HepG2 (cell line): ENCODE measurements around the gene SPRY1. TPM values are rescaled to one million over a fixed set of nuclear protein-coding genes. Genes with fewer than 3 reads are reported as not detected.

Source experiments
- HNRNPLL ChIP-seq: fragments of 200-400 bp; formaldehyde crosslinking; IDR thresholded peaks from 2 replicates; pipeline ENCODE4 v1.6.1; 2017; ENCODE audit warnings: mild to moderate bottlenecking, low read depth, low read length; ENCODE audit not compliant: poor library complexity, severe bottlenecking
- PAWR ChIP-seq: sonication (generic); formaldehyde crosslinking; IDR thresholded peaks from 2 replicates; pipeline ENCODE4 v1.4.0; 2020; ENCODE audit warnings: missing genetic modification reagents, mild to moderate bottlenecking, borderline replicate concordance
- TEAD2 ChIP-seq: sonication (generic); formaldehyde crosslinking; IDR thresholded peaks from 2 replicates; pipeline ENCODE4 v1.9.0; 2021; ENCODE audit warnings: missing genetic modification reagents
- ZBTB38 ChIP-seq: sonication (generic); formaldehyde crosslinking; IDR thresholded peaks from 2 replicates; pipeline ENCODE4 v1.5.1; 2020; ENCODE audit warnings: mild to moderate bottlenecking, missing genetic modification reagents
- ZFP36L1 ChIP-seq: sonication (generic); formaldehyde crosslinking; IDR thresholded peaks from 2 replicates; pipeline ENCODE4 v1.8.0; 2022; ENCODE audit warnings: mild to moderate bottlenecking, missing genetic modification reagents, moderate library complexity
- ZNF383 ChIP-seq: sonication (generic); formaldehyde crosslinking; IDR thresholded peaks from 2 replicates; pipeline ENCODE4 v1.4.0; 2020; ENCODE audit warnings: missing genetic modification reagents, mild to moderate bottlenecking, borderline replicate concordance
- ZNF510 ChIP-seq: sonication (generic); formaldehyde crosslinking; IDR thresholded peaks from 2 replicates; pipeline ENCODE4 v1.4.0; 2020; ENCODE audit warnings: low read depth, mild to moderate bottlenecking, missing genetic modification reagents
- ZNF879 ChIP-seq: sonication (generic); formaldehyde crosslinking; IDR thresholded peaks from 2 replicates; pipeline ENCODE4 v1.8.1; 2023; ENCODE audit warnings: missing genetic modification reagents
- ZSCAN30 ChIP-seq: sonication (generic); formaldehyde crosslinking; IDR thresholded peaks from 2 replicates; pipeline ENCODE4 v1.5.0; 2020; ENCODE audit warnings: mild to moderate bottlenecking, missing genetic modification reagents
- polyA plus RNA-seq, 8 experiments: library from polyadenylated mRNA; depleted of rRNA in 3 of 8; stranded (reverse) in 7 of 8; unstranded in 1 of 8; fragments of >200 nt; fragmentation: Illumina TruSeq in 4 of 8; extraction: Trizol in 4 of 8; gene quantifications; 2 replicates each; pipeline versions ENCODE4 v1.2.1 to v1.2.3, GENCODE V29; 2011 to 2016; ENCODE audit warnings: low read depth in 4 of 8, missing spikeins in 1 of 8, mixed read lengths in 1 of 8; ENCODE audit not compliant: insufficient read depth in 1 of 8
- total RNA-seq, 5 experiments: library from RNA; depleted of rRNA; stranded (reverse); fragments of >200 nt; fragmentation: Illumina TruSeq; extraction: Trizol; gene quantifications; 2 replicates each; pipeline ENCODE4 v1.2.3, GENCODE V29; 2016; ENCODE audit warnings: low read depth in 1 of 5
- TF ChIP-seq, protein P1 (sequence below), 2 experiments: fragments of 450-650 bp in 1 of 2; sonication (generic) in 1 of 2; formaldehyde crosslinking in 1 of 2; IDR thresholded peaks; 2 replicates each; pipeline versions ENCODE4 v1.6.1 to v1.8.0; 2016 to 2022; ENCODE audit warnings: antibody characterized with exemption in 1 of 2, mild to moderate bottlenecking in 1 of 2, missing genetic modification reagents in 1 of 2
- TF ChIP-seq, protein P2 (sequence below): sonication (generic); formaldehyde crosslinking; IDR thresholded peaks from 2 replicates; pipeline ENCODE4 v1.8.0; 2022; ENCODE audit warnings: mild to moderate bottlenecking, missing genetic modification reagents, moderate library complexity
- TF ChIP-seq, protein P3 (sequence below): sonication (generic); formaldehyde crosslinking; IDR thresholded peaks from 2 replicates; pipeline ENCODE4 v1.5.0; 2020; ENCODE audit warnings: mild to moderate bottlenecking, missing genetic modification reagents
- TF ChIP-seq, protein P4 (sequence below): sonication (generic); formaldehyde crosslinking; IDR thresholded peaks from 2 replicates; pipeline ENCODE4 v1.8.0; 2022; ENCODE audit warnings: mild to moderate bottlenecking, missing genetic modification reagents, borderline replicate concordance
- TF ChIP-seq, protein P5 (sequence below): sonication (generic); formaldehyde crosslinking; IDR thresholded peaks from 2 replicates; pipeline ENCODE4 v1.9.0; 2022; ENCODE audit warnings: missing genetic modification reagents, mild to moderate bottlenecking, borderline replicate concordance

The SPRY1 gene
- total and polyA plus RNA-seq, 2 of the 13 experiments (the other 11 are each of a cell fraction or from before 2014, with no cell fraction given), result 24.7 to 33.4 TPM

DNA sequence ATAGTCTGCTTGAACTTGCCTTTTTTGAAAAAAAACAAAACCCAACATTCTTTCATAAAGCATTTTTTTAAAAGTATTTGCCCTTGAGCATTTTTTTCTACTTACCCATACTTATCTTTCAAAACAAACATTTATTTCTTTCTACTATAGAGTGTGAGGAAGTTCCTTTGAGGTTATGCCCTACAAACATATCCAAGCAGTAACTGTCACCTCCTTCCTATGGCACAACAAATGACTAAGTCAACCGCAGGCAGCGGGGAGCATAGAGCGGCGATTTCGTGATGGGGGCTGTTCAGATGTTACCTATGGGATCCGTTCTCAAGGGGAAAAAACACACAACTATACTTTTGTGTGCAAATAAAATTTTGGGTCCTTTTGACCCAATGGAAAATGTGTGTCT is 19.4 kb downstream of the SPRY1 start (continued):
- TF ChIP-seq, protein P1, sequence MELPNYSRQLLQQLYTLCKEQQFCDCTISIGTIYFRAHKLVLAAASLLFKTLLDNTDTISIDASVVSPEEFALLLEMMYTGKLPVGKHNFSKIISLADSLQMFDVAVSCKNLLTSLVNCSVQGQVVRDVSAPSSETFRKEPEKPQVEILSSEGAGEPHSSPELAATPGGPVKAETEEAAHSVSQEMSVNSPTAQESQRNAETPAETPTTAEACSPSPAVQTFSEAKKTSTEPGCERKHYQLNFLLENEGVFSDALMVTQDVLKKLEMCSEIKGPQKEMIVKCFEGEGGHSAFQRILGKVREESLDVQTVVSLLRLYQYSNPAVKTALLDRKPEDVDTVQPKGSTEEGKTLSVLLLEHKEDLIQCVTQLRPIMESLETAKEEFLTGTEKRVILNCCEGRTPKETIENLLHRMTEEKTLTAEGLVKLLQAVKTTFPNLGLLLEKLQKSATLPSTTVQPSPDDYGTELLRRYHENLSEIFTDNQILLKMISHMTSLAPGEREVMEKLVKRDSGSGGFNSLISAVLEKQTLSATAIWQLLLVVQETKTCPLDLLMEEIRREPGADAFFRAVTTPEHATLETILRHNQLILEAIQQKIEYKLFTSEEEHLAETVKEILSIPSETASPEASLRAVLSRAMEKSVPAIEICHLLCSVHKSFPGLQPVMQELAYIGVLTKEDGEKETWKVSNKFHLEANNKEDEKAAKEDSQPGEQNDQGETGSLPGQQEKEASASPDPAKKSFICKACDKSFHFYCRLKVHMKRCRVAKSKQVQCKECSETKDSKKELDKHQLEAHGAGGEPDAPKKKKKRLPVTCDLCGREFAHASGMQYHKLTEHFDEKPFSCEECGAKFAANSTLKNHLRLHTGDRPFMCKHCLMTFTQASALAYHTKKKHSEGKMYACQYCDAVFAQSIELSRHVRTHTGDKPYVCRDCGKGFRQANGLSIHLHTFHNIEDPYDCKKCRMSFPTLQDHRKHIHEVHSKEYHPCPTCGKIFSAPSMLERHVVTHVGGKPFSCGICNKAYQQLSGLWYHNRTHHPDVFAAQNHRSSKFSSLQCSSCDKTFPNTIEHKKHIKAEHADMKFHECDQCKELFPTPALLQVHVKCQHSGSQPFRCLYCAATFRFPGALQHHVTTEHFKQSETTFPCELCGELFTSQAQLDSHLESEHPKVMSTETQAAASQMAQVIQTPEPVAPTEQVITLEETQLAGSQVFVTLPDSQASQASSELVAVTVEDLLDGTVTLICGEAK (IDR thresholded peaks at IDR 0.05), result no peak
- TF ChIP-seq, protein P1 (CRISPR knock-in tag; IDR thresholded peaks at IDR 0.05), result no peak
- TF ChIP-seq TEAD2 (CRISPR knock-in tag) (no peak), ZSCAN30 (no peak), ZFP36L1 (no peak; the same call in 1 of the 2 replicates), PAWR (no peak), ZNF879 (no peak), HNRNPLL (no peak), ZNF383 (no peak), ZNF510 (CRISPR knock-in tag) (no peak), ZBTB38 (CRISPR knock-in tag) (peak; percentile 56; the same call in 1 of the 2 replicates)
- TF ChIP-seq, protein P2, sequence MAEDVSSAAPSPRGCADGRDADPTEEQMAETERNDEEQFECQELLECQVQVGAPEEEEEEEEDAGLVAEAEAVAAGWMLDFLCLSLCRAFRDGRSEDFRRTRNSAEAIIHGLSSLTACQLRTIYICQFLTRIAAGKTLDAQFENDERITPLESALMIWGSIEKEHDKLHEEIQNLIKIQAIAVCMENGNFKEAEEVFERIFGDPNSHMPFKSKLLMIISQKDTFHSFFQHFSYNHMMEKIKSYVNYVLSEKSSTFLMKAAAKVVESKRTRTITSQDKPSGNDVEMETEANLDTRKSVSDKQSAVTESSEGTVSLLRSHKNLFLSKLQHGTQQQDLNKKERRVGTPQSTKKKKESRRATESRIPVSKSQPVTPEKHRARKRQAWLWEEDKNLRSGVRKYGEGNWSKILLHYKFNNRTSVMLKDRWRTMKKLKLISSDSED (CRISPR knock-in tag), result no peak
- TF ChIP-seq, protein P3, sequence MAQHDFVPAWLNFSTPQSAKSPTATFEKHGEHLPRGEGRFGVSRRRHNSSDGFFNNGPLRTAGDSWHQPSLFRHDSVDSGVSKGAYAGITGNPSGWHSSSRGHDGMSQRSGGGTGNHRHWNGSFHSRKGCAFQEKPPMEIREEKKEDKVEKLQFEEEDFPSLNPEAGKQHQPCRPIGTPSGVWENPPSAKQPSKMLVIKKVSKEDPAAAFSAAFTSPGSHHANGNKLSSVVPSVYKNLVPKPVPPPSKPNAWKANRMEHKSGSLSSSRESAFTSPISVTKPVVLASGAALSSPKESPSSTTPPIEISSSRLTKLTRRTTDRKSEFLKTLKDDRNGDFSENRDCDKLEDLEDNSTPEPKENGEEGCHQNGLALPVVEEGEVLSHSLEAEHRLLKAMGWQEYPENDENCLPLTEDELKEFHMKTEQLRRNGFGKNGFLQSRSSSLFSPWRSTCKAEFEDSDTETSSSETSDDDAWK (CRISPR knock-in tag), result no peak
- TF ChIP-seq, protein P4, sequence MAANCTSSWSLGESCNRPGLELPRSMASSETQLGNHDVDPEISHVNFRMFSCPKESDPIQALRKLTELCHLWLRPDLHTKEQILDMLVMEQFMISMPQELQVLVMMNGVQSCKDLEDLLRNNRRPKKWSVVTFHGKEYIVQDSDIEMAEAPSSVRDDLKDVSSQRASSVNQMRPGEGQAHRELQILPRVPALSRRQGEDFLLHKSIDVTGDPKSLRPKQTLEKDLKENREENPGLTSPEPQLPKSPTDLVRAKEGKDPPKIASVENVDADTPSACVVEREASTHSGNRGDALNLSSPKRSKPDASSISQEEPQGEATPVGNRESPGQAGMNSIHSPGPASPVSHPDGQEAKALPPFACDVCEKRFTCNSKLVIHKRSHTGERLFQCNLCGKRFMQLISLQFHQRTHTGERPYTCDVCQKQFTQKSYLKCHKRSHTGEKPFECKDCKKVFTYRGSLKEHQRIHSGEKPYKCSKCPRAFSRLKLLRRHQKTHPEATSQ, result no peak
- TF ChIP-seq, protein P5, sequence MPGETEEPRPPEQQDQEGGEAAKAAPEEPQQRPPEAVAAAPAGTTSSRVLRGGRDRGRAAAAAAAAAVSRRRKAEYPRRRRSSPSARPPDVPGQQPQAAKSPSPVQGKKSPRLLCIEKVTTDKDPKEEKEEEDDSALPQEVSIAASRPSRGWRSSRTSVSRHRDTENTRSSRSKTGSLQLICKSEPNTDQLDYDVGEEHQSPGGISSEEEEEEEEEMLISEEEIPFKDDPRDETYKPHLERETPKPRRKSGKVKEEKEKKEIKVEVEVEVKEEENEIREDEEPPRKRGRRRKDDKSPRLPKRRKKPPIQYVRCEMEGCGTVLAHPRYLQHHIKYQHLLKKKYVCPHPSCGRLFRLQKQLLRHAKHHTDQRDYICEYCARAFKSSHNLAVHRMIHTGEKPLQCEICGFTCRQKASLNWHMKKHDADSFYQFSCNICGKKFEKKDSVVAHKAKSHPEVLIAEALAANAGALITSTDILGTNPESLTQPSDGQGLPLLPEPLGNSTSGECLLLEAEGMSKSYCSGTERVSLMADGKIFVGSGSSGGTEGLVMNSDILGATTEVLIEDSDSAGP (CRISPR knock-in tag), result no peak
